Epithelial cell of esophagus (primary cell): Measurements from ENCODE around the gene JAZF1.
A peak's percentile ranks its signal among the peaks of the same experiment; 100 is the strongest.
"Not testable (repeated sequence)": the region's sequence is repeated elsewhere in the genome, so short reads cannot be mapped to it uniquely, and the experiment has no call there.

Experiments
- DNase-seq: peaks from one replicate; pipeline ENCODE4 v3.0.0; 2010; ENCODE audit warnings: low read depth
- H3K4me3 ChIP-seq: 2 replicates; pipeline ENCODE4 v1.5.1; 2011; ENCODE audit warnings: mild to moderate bottlenecking, low read length, control low read depth
- CTCF ChIP-seq: IDR thresholded peaks from 2 replicates; pipeline ENCODE4 v1.5.1; 2011; ENCODE audit warnings: low read depth, mild to moderate bottlenecking, low read length, control low read depth, inconsistent platforms; ENCODE audit not compliant: insufficient read depth; ENCODE audit errors: missing control alignments

Gene JAZF1

GRCh38 chr7:27928001-27928400 is 252.6 kb downstream of the JAZF1 start:
- no peak for TF ChIP-seq CTCF
- no peak for DNase-seq
- H3K4me3 ChIP-seq = no peak overlapping the region

- TF ChIP-seq CTCF = no peak
- DNase-seq = no peak
- H3K4me3 ChIP-seq = no peak overlapping the region
Measured at GRCh38 chr7:27925573-27926201, 254.9 kb downstream of the JAZF1 start.

GRCh38 chr7:27923642-27923980 is 257.0 kb downstream of the JAZF1 start:
- TF ChIP-seq CTCF = no peak
- H3K4me3 ChIP-seq = no peak overlapping the region
- DNase-seq = no peak

GRCh38 chr7:27922907-27923641 is 257.5 kb downstream of the JAZF1 start:
- TF ChIP-seq CTCF = no peak
- no peak overlapping the region for H3K4me3 ChIP-seq
- no peak for DNase-seq

GRCh38 chr7:27922389-27922788 is 258.2 kb downstream of the JAZF1 start:
- DNase-seq, H3K4me3 ChIP-seq: not testable (repeated sequence)

GRCh38 chr7:27921081-27921836 is 259.3 kb downstream of the JAZF1 start:
- peak; percentile 55 for TF ChIP-seq CTCF
- peak; percentile 70 for DNase-seq
- no peak overlapping the region for H3K4me3 ChIP-seq

- TF ChIP-seq CTCF = no peak
- DNase-seq = no peak
- H3K4me3 ChIP-seq = no peak overlapping the region
Measured at GRCh38 chr7:27920281-27920946, 260.2 kb downstream of the JAZF1 start.
